Measurements from ENCODE around the gene ZBED2. TPM values are rescaled to one million over a fixed set of nuclear protein-coding genes. Genes with fewer than 3 reads are reported as not detected.

The ZBED2 gene
- total RNA-seq, 1 experiment from 2014 or later = 0.07 TPM

DNA sequence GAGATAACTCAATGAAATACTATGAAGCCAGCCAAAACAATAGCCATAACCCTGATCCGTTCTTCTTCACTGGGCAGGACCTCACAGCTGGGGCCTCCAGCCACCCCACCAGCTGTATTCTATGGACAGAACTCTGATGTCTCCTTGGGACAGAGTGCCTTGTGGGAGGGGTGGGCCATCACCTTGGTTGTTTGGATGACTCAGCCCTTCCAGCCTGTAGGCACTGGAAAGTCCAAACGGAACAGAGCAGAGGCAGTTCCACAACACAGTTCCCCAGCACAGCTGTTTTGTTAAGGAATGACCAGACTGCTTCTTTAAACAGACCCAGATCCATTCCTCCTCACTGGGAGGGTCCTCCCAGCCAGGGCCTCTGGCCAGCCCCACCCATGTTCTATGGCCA, 31.9 kb upstream of the ZBED2 start:
- ATAC-seq (no peak), DNase-seq (ENCODE audit: low spot score) (no peak)
- H3K27ac Mint-ChIP-seq = no peak overlapping the region
- peaks cover 21% of the 10 kb centered on the region for H3K36me3 Mint-ChIP-seq
- peaks cover 3% of the 10 kb centered on the region for H3K27me3 Mint-ChIP-seq (ENCODE audit: low read depth)
- CTCF ChIA-PET = no interaction called here
- no peaks in the 10 kb centered on the region for H3K4me1 Mint-ChIP-seq
- TF ChIP-seq NR2C2 (CRISPR knock-in tag; IDR thresholded peaks at IDR 0.05) (no peak), ZBTB21 (CRISPR knock-in tag; IDR thresholded peaks at IDR 0.05; ENCODE audit: borderline replicate concordance) (no peak), ZNF396 (CRISPR knock-in tag; IDR thresholded peaks at IDR 0.05; ENCODE audit: borderline replicate concordance) (no peak), EMX1 (CRISPR knock-in tag; IDR thresholded peaks at IDR 0.05) (no peak), KAT7 (CRISPR knock-in tag; IDR thresholded peaks at IDR 0.05; ENCODE audit: borderline replicate concordance) (no peak), OVOL2 (CRISPR knock-in tag; IDR thresholded peaks at IDR 0.05; ENCODE audit: borderline replicate concordance) (no peak), RORB (CRISPR knock-in tag; IDR thresholded peaks at IDR 0.05) (no peak), NFYB (CRISPR knock-in tag; conservative IDR thresholded peaks at IDR 0.05; ENCODE audit: low read depth) (no peak), FOXJ3 (CRISPR knock-in tag; IDR thresholded peaks at IDR 0.05; ENCODE audit: borderline replicate concordance) (no peak), SMAD4 (CRISPR knock-in tag; IDR thresholded peaks at IDR 0.05) (no peak), NR3C1 (CRISPR knock-in tag; conservative IDR thresholded peaks at IDR 0.05; ENCODE audit: low read depth) (no peak), ESRRA (CRISPR knock-in tag; IDR thresholded peaks at IDR 0.05; ENCODE audit: borderline replicate concordance) (no peak), JAZF1 (CRISPR knock-in tag; IDR thresholded peaks at IDR 0.05) (no peak), TEAD4 (CRISPR knock-in tag; IDR thresholded peaks at IDR 0.05) (no peak)
- TF ChIP-seq, protein P1, sequence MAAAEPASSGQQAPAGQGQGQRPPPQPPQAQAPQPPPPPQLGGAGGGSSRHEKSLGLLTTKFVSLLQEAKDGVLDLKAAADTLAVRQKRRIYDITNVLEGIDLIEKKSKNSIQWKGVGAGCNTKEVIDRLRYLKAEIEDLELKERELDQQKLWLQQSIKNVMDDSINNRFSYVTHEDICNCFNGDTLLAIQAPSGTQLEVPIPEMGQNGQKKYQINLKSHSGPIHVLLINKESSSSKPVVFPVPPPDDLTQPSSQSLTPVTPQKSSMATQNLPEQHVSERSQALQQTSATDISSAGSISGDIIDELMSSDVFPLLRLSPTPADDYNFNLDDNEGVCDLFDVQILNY (CRISPR knock-in tag; IDR thresholded peaks at IDR 0.05) = no peak
- TF ChIP-seq, protein P2, sequence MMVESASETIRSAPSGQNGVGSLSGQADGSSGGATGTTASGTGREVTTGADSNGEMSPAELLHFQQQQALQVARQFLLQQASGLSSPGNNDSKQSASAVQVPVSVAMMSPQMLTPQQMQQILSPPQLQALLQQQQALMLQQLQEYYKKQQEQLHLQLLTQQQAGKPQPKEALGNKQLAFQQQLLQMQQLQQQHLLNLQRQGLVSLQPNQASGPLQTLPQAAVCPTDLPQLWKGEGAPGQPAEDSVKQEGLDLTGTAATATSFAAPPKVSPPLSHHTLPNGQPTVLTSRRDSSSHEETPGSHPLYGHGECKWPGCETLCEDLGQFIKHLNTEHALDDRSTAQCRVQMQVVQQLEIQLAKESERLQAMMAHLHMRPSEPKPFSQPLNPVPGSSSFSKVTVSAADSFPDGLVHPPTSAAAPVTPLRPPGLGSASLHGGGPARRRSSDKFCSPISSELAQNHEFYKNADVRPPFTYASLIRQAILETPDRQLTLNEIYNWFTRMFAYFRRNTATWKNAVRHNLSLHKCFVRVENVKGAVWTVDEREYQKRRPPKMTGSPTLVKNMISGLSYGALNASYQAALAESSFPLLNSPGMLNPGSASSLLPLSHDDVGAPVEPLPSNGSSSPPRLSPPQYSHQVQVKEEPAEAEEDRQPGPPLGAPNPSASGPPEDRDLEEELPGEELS (CRISPR knock-in tag; IDR thresholded peaks at IDR 0.05) = no peak
- TF ChIP-seq, protein P3, sequence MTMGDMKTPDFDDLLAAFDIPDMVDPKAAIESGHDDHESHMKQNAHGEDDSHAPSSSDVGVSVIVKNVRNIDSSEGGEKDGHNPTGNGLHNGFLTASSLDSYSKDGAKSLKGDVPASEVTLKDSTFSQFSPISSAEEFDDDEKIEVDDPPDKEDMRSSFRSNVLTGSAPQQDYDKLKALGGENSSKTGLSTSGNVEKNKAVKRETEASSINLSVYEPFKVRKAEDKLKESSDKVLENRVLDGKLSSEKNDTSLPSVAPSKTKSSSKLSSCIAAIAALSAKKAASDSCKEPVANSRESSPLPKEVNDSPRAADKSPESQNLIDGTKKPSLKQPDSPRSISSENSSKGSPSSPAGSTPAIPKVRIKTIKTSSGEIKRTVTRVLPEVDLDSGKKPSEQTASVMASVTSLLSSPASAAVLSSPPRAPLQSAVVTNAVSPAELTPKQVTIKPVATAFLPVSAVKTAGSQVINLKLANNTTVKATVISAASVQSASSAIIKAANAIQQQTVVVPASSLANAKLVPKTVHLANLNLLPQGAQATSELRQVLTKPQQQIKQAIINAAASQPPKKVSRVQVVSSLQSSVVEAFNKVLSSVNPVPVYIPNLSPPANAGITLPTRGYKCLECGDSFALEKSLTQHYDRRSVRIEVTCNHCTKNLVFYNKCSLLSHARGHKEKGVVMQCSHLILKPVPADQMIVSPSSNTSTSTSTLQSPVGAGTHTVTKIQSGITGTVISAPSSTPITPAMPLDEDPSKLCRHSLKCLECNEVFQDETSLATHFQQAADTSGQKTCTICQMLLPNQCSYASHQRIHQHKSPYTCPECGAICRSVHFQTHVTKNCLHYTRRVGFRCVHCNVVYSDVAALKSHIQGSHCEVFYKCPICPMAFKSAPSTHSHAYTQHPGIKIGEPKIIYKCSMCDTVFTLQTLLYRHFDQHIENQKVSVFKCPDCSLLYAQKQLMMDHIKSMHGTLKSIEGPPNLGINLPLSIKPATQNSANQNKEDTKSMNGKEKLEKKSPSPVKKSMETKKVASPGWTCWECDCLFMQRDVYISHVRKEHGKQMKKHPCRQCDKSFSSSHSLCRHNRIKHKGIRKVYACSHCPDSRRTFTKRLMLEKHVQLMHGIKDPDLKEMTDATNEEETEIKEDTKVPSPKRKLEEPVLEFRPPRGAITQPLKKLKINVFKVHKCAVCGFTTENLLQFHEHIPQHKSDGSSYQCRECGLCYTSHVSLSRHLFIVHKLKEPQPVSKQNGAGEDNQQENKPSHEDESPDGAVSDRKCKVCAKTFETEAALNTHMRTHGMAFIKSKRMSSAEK (CRISPR knock-in tag; IDR thresholded peaks at IDR 0.05; ENCODE audit: borderline replicate concordance) = no peak
- TF ChIP-seq, protein P4, sequence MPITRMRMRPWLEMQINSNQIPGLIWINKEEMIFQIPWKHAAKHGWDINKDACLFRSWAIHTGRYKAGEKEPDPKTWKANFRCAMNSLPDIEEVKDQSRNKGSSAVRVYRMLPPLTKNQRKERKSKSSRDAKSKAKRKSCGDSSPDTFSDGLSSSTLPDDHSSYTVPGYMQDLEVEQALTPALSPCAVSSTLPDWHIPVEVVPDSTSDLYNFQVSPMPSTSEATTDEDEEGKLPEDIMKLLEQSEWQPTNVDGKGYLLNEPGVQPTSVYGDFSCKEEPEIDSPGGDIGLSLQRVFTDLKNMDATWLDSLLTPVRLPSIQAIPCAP (CRISPR knock-in tag; IDR thresholded peaks at IDR 0.05) = no peak
- TF ChIP-seq, protein P5, sequence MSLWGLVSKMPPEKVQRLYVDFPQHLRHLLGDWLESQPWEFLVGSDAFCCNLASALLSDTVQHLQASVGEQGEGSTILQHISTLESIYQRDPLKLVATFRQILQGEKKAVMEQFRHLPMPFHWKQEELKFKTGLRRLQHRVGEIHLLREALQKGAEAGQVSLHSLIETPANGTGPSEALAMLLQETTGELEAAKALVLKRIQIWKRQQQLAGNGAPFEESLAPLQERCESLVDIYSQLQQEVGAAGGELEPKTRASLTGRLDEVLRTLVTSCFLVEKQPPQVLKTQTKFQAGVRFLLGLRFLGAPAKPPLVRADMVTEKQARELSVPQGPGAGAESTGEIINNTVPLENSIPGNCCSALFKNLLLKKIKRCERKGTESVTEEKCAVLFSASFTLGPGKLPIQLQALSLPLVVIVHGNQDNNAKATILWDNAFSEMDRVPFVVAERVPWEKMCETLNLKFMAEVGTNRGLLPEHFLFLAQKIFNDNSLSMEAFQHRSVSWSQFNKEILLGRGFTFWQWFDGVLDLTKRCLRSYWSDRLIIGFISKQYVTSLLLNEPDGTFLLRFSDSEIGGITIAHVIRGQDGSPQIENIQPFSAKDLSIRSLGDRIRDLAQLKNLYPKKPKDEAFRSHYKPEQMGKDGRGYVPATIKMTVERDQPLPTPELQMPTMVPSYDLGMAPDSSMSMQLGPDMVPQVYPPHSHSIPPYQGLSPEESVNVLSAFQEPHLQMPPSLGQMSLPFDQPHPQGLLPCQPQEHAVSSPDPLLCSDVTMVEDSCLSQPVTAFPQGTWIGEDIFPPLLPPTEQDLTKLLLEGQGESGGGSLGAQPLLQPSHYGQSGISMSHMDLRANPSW (CRISPR knock-in tag; conservative IDR thresholded peaks at IDR 0.05; ENCODE audit: low read depth) = no peak
- no peak overlapping the region for H3K4me3 Mint-ChIP-seq
- POLR2A ChIA-PET = no interaction called here
- H3K9me3 Mint-ChIP-seq = peaks cover 38% of the 10 kb centered on the region

Measured in WTC11 (cell line).